SK-N-SH (cell line): Measurements from ENCODE around the gene CPLX1. TPM values are rescaled to one million over a fixed set of nuclear protein-coding genes. Genes with fewer than 3 reads are reported as not detected.

Experiments
- CTCF ChIA-PET: fragments of 300-600, 350-600 bp; formaldehyde crosslinking; extraction: SDS; loops from one replicate; lab custom pipeline; 2021; lab: Yijun Ruan, JAX
- POLR2A ChIA-PET: fragments of 350-600 bp; sonication (Branson Sonifier 250); formaldehyde crosslinking; extraction: SDS; loops from one replicate; lab custom pipeline; 2020; ENCODE audit warnings: antibody characterized with exemption, inconsistent platforms; lab: Yijun Ruan, JAX
- DNase-seq: peaks from one replicate; pipeline ENCODE4 v3.0.0; 2012
- H2AFZ ChIP-seq: fragments of 200-600 bp; sonication (generic); 2 replicates; pipeline ENCODE4 v1.8.1; 2016; ENCODE audit warnings: antibody characterized with exemption, mild to moderate bottlenecking, low read depth
- H3F3A ChIP-seq: fragments of 200-600 bp; sonication (generic); replicated peaks from 2 replicates; pipeline ENCODE3; 2016; ENCODE audit warnings: antibody characterized with exemption, mild to moderate bottlenecking; ENCODE audit not compliant: insufficient read depth
- H3K27ac ChIP-seq, 2 experiments: fragments of 200-500 bp in 1 of 2; fragments of 200-600 bp in 1 of 2; sonication (Bioruptor generic) in 1 of 2; sonication (generic), shearing (Covaris generic) in 1 of 2; 2 replicates each; pipeline versions ENCODE4 v1.5.1 to v1.6.1; 2014 to 2016; ENCODE audit warnings: low read depth in 2 of 2, inconsistent platforms in 1 of 2, low read length in 1 of 2, mild to moderate bottlenecking in 1 of 2, mixed read lengths in 1 of 2
- H3K27me3 ChIP-seq: fragments of 200-600 bp; sonication (generic), shearing (Covaris generic); 2 replicates; pipeline ENCODE4 v1.6.1; 2016; ENCODE audit warnings: mixed run types; ENCODE audit not compliant: insufficient read depth
- H3K36me3 ChIP-seq, 2 experiments: fragments of 200-500 bp in 1 of 2; fragments of 200-600 bp in 1 of 2; sonication (Bioruptor generic) in 1 of 2; sonication (generic) in 1 of 2; replicated peaks in 1 of 2; 2 replicates each; pipeline versions ENCODE3 to v1.5.1; 2014 to 2016; ENCODE audit warnings: low read length in 1 of 2, mild to moderate bottlenecking in 1 of 2; ENCODE audit not compliant: insufficient read depth in 2 of 2, control insufficient read depth in 1 of 2
- H3K4me1 ChIP-seq, 2 experiments: fragments of 200-500 bp in 1 of 2; fragments of 200-600 bp in 1 of 2; sonication (Bioruptor generic) in 1 of 2; sonication (generic), shearing (Covaris generic) in 1 of 2; 2 replicates each; pipeline versions ENCODE4 v1.5.1 to v1.6.1; 2014 to 2016; ENCODE audit warnings: low read depth in 1 of 2, low read length in 1 of 2, mixed run types in 1 of 2; ENCODE audit not compliant: insufficient read depth in 2 of 2, control insufficient read depth in 1 of 2
- H3K4me2 ChIP-seq: fragments of 200-600 bp; sonication (generic), shearing (Covaris generic); 2 replicates; pipeline ENCODE4 v1.6.1; 2017; ENCODE audit warnings: mixed run types
- H3K4me3 ChIP-seq, 2 experiments: fragments of 200-500 bp in 1 of 2; fragments of 200-600 bp in 1 of 2; sonication (Bioruptor generic) in 1 of 2; sonication (generic), shearing (Covaris generic) in 1 of 2; 2 replicates each; pipeline versions ENCODE4 v1.5.1 to v1.8.1; 2014 to 2016; ENCODE audit warnings: low read depth in 2 of 2, inconsistent platforms in 1 of 2, low read length in 1 of 2, mild to moderate bottlenecking in 1 of 2, mixed read lengths in 1 of 2, moderate library complexity in 1 of 2
- H3K79me2 ChIP-seq: fragments of 200-600 bp; sonication (generic); 2 replicates; pipeline ENCODE4 v1.8.1; 2017; ENCODE audit warnings: mild to moderate bottlenecking; ENCODE audit not compliant: insufficient read depth
- H3K9ac ChIP-seq: fragments of 200-600 bp; sonication (generic); 2 replicates; pipeline ENCODE4 v1.6.1; 2017; ENCODE audit warnings: mixed run types
- H3K9me2 ChIP-seq: fragments of 200-600 bp; sonication (generic); 2 replicates; pipeline ENCODE4 v1.6.1; 2017; ENCODE audit warnings: mixed run types
- H3K9me3 ChIP-seq: fragments of 200-600 bp; sonication (generic); 2 replicates; pipeline ENCODE4 v1.6.1; 2017; ENCODE audit warnings: mixed run types, mild to moderate bottlenecking, moderate library complexity
- H4K20me1 ChIP-seq: fragments of 200-600 bp; sonication (generic); 2 replicates; pipeline ENCODE4 v1.6.1; 2017; ENCODE audit warnings: mild to moderate bottlenecking, mixed run types; ENCODE audit not compliant: insufficient read depth
- CHD2 ChIP-seq: fragments of 150-350 bp; IDR thresholded peaks from 2 replicates; pipeline ENCODE4 v1.6.1; 2018; ENCODE audit warnings: low read length; ENCODE audit not compliant: partially characterized antibody
- ELF1 ChIP-seq: IDR thresholded peaks from 2 replicates; pipeline ENCODE4 v1.4.0; 2012
- EZH2phosphoT487 ChIP-seq: fragments of 200-600 bp; sonication (generic); IDR thresholded peaks from 2 replicates; pipeline ENCODE4 v1.6.1; 2017; ENCODE audit warnings: low read depth, mixed run types, mild to moderate bottlenecking, antibody characterized with exemption, moderate library complexity, borderline replicate concordance
- IRF3 ChIP-seq: fragments of 150-350 bp; IDR thresholded peaks from 2 replicates; pipeline ENCODE4 v1.6.1; 2016; ENCODE audit warnings: mild to moderate bottlenecking, low read depth, low read length
- MAX ChIP-seq: IDR thresholded peaks from 2 replicates; pipeline ENCODE4 v1.4.0; 2012; ENCODE audit warnings: low read depth
- MXI1 ChIP-seq: IDR thresholded peaks from 2 replicates; pipeline ENCODE4 v1.6.1; 2012; ENCODE audit warnings: mild to moderate bottlenecking, low read depth, low read length, improper control_type of control experiment
- NFIC ChIP-seq: IDR thresholded peaks from 2 replicates; pipeline ENCODE4 v1.4.0; 2012; ENCODE audit warnings: borderline replicate concordance
- PBX3 ChIP-seq: IDR thresholded peaks from 2 replicates; pipeline ENCODE4; 2012
- POLR2AphosphoS5 ChIP-seq: IDR thresholded peaks from 2 replicates; pipeline ENCODE4 v1.6.1; 2012; ENCODE audit warnings: low read depth, low read length
- RFX5 ChIP-seq: IDR thresholded peaks from 2 replicates; pipeline ENCODE4 v1.6.1; 2012; ENCODE audit warnings: mild to moderate bottlenecking, improper control_type of control experiment, low read length
- TCF12 ChIP-seq: IDR thresholded peaks from 2 replicates; pipeline ENCODE4 v1.4.0; 2012
- TEAD4 ChIP-seq: IDR thresholded peaks from 2 replicates; pipeline ENCODE4 v1.4.0; 2012; ENCODE audit warnings: mild to moderate bottlenecking, borderline replicate concordance; ENCODE audit not compliant: insufficient read depth
- YY1 ChIP-seq: IDR thresholded peaks from 2 replicates; pipeline ENCODE4 v1.4.0; 2012; ENCODE audit warnings: low read depth, mild to moderate bottlenecking
- ZBTB33 ChIP-seq: IDR thresholded peaks from 2 replicates; pipeline ENCODE4 v1.4.0; 2012; ENCODE audit warnings: low read depth, borderline replicate concordance
- WGBS: methylation state at CpG from one replicate; pipeline ENCODE4 v1.1.6; 2017; ENCODE audit warnings: low lambda C conversion rate; 5-methylcytosine and 5-hydroxymethylcytosine counted together
- polyA plus RNA-seq, 3 experiments: library from polyadenylated mRNA; depleted of rRNA; stranded (reverse); fragments of >200 nt; gene quantifications; 2 replicates each; pipeline ENCODE4 v1.2.3, GENCODE V29; 2012
- TF ChIP-seq, protein P1 (sequence below): fragments of 200-600 bp; sonication (generic); IDR thresholded peaks from 2 replicates; pipeline ENCODE4 v1.6.1; 2017; ENCODE audit warnings: antibody characterized with exemption, mild to moderate bottlenecking, moderate library complexity
- TF ChIP-seq, protein P2 (sequence below): IDR thresholded peaks from 2 replicates; pipeline ENCODE4 v1.6.1; 2012; ENCODE audit warnings: mild to moderate bottlenecking, low read depth, low read length, moderate library complexity

Gene CPLX1
- polyA plus RNA-seq, 1 of the 3 experiments (the other 2 are of a cell fraction), result 0.56 TPM

GRCh38 chr4:739569-739968 lies 86.4 kb downstream of the CPLX1 start:
- no peak overlapping the region for H2AFZ ChIP-seq
- no peak overlapping the region for H3K4me2 ChIP-seq
- no peaks in the 10 kb centered on the region for H3K9me3 ChIP-seq
- 95% methylated on average over 13 of the region's 22 CpGs for WGBS
- TF ChIP-seq YY1 (no peak), ELF1 (no peak), IRF3 (no peak), MAX (no peak)
- TF ChIP-seq, protein P1, sequence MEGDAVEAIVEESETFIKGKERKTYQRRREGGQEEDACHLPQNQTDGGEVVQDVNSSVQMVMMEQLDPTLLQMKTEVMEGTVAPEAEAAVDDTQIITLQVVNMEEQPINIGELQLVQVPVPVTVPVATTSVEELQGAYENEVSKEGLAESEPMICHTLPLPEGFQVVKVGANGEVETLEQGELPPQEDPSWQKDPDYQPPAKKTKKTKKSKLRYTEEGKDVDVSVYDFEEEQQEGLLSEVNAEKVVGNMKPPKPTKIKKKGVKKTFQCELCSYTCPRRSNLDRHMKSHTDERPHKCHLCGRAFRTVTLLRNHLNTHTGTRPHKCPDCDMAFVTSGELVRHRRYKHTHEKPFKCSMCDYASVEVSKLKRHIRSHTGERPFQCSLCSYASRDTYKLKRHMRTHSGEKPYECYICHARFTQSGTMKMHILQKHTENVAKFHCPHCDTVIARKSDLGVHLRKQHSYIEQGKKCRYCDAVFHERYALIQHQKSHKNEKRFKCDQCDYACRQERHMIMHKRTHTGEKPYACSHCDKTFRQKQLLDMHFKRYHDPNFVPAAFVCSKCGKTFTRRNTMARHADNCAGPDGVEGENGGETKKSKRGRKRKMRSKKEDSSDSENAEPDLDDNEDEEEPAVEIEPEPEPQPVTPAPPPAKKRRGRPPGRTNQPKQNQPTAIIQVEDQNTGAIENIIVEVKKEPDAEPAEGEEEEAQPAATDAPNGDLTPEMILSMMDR, result no peak
- no peak overlapping the region for H3K27ac ChIP-seq
- POLR2A ChIA-PET, result no interaction called here
- H3K4me1 ChIP-seq, result no peaks in the 10 kb centered on the region
- H3F3A ChIP-seq, result peaks cover 10% of the 10 kb centered on the region
- H4K20me1 ChIP-seq, result peaks cover 18% of the 10 kb centered on the region
- H3K79me2 ChIP-seq, result 0 out of 2 replicates have a peak, but pooled peaks cover 4% of the 10 kb centered on the region
- H3K4me3 ChIP-seq, result no peak overlapping the region
- H3K27me3 ChIP-seq, result no peaks in the 10 kb centered on the region
- H3K9ac ChIP-seq, result no peak overlapping the region
- DNase-seq, result no peak
- peaks cover 33 to 53% of the 10 kb centered on the region in 2 experiments for H3K36me3 ChIP-seq
- no peaks in the 10 kb centered on the region for H3K9me2 ChIP-seq
- CTCF ChIA-PET, result interaction anchor here (0.8 kb wide), 1 partner anchor 248 kb away, joined by 3 read pairs; no protein-coding TSS in a partner anchor

DNA sequence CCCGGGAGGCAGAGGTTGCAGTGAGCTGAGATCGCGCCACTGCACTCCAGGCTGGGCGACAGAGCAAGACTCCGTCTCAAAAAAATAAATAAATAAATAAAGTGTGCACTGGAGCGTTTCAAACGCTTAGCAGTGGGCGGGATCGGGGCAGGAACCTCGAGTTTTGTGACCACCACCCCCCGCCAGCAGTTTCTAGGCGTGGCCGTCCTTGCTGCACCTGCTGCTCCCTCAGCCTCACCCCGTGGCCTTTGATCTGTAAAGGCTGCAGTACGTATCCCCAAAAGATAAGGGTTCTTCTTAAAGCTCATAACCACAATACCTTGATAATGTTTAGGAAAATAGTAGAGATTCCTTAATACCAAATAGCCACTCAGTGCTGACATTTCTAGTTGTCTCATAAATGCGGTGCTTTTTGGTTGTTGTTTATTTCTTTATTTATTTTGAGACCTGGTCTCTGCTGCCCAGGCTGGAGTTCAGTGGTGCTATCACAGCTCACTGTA lies 87.1 kb downstream of the CPLX1 start:
- H2AFZ ChIP-seq, result no peak overlapping the region
- POLR2A ChIA-PET, result no interaction called here

More for the DNA sequence above, 87.1 kb downstream of the CPLX1 start:
- Histone ChIP-seq H3K36me3 (peaks cover 40 to 57% of the 10 kb centered on the region in 2 experiments), H3K27ac (no peak overlapping the region), H3K9me2 (no peaks in the 10 kb centered on the region), H3K9ac (no peak overlapping the region), H3K79me2 (0 out of 2 replicates have a peak, but pooled peaks cover 4% of the 10 kb centered on the region), H3F3A (peaks cover 7% of the 10 kb centered on the region), H3K4me2 (no peak overlapping the region), H4K20me1 (peaks cover 18% of the 10 kb centered on the region), H3K4me1 (no peaks in the 10 kb centered on the region), H3K4me3 (no peak overlapping the region), H3K27me3 (no peaks in the 10 kb centered on the region), H3K9me3 (no peaks in the 10 kb centered on the region)
- 92% methylated on average over 16 of the region's 16 CpGs for WGBS
- CTCF ChIA-PET, result interaction anchor here (0.8 kb wide), 1 partner anchor 248 kb away, joined by 3 read pairs; no protein-coding TSS in a partner anchor
- TF ChIP-seq CHD2 (no peak), RFX5 (no peak), MXI1 (no peak), ZBTB33 (no peak), POLR2AphosphoS5 (no peak), EZH2phosphoT487 (no peak), TEAD4 (no peak), PBX3 (no peak), MAX (no peak), NFIC (no peak), TCF12 (no peak)
- TF ChIP-seq, protein P2, sequence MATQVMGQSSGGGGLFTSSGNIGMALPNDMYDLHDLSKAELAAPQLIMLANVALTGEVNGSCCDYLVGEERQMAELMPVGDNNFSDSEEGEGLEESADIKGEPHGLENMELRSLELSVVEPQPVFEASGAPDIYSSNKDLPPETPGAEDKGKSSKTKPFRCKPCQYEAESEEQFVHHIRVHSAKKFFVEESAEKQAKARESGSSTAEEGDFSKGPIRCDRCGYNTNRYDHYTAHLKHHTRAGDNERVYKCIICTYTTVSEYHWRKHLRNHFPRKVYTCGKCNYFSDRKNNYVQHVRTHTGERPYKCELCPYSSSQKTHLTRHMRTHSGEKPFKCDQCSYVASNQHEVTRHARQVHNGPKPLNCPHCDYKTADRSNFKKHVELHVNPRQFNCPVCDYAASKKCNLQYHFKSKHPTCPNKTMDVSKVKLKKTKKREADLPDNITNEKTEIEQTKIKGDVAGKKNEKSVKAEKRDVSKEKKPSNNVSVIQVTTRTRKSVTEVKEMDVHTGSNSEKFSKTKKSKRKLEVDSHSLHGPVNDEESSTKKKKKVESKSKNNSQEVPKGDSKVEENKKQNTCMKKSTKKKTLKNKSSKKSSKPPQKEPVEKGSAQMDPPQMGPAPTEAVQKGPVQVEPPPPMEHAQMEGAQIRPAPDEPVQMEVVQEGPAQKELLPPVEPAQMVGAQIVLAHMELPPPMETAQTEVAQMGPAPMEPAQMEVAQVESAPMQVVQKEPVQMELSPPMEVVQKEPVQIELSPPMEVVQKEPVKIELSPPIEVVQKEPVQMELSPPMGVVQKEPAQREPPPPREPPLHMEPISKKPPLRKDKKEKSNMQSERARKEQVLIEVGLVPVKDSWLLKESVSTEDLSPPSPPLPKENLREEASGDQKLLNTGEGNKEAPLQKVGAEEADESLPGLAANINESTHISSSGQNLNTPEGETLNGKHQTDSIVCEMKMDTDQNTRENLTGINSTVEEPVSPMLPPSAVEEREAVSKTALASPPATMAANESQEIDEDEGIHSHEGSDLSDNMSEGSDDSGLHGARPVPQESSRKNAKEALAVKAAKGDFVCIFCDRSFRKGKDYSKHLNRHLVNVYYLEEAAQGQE, result no peak
- no peak for DNase-seq
